GM21367 (cell line): Measurements from ENCODE around the gene GPC1.

ENCODE experiments used
- ATAC-seq: cut with Tn5 transposase; IDR thresholded peaks from one replicate; pipeline ENCODE4 v1.9.1; 2021; ENCODE audit not compliant: unreplicated experiment

The GPC1 gene

GRCh38 chr2:240429341-240429871, 6.1 kb upstream of the GPC1 start:
- ATAC-seq: no peak

- no peak for ATAC-seq
Measured at GRCh38 chr2:240429872-240430491, 5.5 kb upstream of the GPC1 start.

GRCh38 chr2:240430595-240430994, 4.9 kb upstream of the GPC1 start:
- no peak for ATAC-seq

GRCh38 chr2:240431271-240431660, 4.2 kb upstream of the GPC1 start:
- ATAC-seq: no peak

DNA sequence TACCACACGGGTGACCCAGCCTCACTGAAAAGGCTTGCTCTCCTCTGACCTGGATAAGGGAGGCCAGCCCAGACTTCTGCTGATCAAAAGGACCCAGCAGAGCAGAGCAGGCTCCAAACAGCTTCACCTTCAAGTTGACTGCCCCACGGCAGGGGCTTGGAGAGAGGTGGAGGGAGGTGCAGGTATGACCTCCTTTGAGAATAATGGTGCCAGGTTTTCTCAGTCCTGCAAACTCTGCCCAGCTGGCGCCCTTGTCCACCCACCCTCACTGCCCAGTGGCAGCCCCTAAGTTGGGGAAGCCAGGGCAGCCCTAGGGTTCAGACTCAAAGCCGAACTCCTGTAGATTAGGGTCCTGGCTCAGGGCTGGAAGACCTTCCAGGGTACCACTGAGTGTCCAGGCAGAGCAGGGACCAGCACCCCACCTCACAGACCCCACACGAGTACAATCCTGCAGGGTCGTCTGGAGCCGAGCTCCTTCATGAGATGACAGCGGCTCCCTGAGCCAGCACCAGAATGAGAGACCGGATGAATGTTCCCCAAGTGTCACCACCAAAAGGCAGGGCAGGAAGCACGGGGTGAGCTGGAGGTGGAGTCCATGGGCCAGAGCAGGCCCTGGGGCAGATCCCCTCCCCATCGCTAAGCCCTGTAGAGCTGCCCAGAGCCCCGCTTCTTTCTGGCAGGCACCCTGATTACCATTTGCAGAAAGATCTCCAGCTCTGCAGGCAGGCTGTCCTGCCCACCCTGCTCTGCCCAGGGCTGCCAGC, 3.6 kb upstream of the GPC1 start:
- no peak for ATAC-seq

- no peak for ATAC-seq
Measured at GRCh38 chr2:240432430-240432819, 3.0 kb upstream of the GPC1 start.

DNA sequence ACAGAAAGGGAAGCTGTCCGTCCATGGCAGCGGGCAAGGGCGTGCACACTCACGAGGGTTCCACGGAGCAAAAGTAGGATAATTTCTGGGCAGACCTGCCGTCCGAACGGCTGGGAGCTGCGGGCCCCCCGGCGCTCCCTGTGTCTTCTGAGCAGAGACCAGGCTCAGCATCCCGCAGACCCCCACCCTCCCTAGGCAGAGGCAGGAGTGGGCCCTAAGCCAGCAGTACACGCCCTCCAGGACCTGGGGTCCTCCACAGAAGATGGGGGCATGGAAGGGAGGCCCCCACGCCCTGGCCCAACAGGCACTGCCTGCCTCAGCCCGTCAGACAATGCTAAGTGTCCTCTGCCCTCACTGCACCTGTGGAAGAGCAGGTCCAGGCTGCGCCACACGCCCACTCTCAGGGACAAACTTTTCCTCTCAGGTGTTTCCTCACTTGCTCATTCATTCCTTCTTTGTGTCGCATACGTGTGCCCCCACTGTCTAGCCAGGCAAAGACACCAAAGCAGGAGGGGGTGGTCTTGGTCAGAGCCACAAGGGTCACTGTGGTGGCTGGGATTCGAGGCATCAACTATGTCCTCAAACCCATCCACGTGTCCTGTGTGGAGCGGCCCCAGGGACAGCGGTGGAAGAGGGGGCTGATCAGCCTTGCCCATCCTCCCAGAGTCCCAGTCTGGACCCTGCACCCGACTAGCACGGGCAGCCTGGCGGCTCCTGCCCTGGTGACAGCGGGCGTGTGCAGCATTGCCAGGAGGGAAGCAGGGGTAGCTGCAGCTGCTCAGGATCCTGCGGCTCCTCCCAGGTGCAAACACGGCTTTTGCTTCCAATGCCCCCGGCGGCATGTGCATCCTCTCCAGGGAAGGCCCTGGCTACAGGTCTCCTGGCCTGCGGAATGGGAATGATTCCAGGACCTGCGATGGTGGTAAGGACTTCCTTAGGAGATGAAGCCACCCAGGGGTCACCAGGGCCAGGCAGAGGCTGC, 2.4 kb upstream of the GPC1 start:
- no peak for ATAC-seq

DNA sequence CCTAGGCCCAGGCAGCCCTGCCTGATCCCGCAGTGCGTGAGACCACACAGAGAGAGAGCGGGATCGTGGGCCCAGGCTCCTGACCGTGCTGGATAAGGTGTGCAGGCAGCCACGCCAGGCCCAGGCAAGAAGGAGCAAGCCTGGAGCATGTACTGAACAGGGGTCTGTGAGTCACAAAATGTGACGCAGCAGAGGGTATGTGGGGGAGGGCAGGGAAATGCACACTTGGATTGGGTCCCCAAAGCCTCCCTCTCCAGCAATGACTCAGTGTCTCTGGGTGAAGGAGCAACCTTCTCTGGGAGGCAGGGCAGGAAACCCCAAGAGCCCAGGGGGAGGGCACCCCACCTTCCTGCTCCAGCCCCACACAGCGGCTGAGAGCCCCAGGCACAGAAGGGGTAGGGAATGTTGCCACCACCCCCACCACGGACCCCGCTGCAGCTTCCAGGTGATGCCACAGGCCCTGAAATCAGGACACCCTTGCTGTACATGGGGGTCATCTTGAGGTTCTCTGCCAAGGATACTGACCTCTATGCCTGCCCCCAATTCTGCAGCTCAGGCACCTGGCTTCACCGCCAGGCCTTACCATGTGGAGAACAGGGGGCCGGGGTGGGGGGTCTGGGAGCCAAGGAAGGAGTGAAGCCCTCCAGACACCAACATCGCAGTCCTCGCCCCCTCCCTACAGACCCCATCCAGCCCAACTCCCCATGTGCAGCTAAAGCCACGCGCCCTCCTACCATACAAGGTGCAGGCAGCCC, 1.3 kb upstream of the GPC1 start:
- no peak for ATAC-seq

DNA sequence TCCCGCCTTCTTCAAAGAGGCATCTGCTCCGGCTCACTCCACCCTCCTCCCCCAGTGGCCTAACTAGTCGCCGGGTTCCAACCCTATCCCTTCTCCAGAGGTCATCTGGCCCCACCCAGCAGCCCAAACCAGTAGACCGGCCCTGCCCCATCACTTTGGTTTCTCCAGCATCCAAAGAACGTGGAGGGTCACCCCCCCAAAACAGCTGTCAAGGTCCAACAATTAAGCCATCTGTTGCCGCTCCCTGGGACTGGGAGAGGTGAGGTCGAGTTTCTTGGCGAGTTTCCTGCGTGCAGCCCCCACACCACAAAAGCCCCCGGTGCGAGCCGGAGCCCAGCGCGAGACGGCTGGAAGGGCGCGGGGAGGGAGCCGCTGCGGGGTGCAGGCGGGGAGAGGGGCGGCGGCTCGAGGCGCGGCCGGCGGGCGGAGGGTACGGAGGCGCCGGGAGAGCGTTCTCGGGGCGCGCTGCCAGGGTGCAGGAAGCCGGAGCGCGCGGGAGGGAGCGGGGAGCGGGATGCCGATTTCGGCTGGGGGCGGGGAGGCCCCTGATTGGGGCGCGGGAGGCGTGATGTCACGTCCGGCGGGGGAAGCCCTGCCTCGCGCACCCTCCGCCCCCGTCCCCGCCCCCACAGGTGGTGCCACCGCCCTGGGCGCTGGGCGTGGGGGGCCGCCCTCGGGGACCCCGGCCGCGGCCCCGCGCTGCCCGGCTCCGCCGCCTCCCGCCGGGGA, 571 bp upstream of the GPC1 start:
- peak; percentile 45 for ATAC-seq

DNA sequence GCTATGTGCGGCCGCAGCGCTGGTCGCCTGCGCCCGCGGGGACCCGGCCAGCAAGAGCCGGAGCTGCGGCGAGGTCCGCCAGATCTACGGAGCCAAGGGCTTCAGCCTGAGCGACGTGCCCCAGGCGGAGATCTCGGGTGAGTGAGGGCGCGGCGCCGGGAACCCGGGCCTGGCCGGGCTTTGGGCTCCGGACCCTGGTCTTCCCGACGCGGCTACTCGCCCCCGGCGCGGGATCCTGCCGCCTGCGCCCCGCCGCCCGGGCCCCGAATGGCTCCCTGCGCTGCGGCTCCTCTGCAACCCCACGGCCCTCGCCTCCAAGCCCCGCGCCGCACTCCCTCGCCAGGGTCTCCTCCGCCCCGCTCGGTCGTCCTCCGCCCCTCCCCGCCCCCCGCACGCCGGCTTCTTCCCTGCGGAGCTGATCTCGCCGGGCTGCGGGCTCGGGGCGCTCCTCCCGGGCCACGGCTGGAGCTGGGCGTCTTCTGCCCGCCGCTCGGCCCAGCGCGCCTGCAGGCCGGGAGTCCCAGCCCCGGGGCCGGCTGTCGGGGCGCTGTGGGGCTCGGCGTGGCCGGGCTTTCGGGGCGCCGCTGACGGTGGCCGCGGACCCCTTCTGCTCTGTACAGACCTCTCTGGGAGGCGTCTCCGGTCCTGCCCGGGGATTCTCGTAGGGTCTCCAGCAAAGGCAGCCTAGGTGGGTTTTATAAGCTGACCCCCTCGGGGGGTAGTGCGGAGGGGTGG, 652 bp downstream of the GPC1 start:
- ATAC-seq: peak; percentile 17

- no peak for ATAC-seq
Measured at GRCh38 chr2:240436683-240437550, 1.5 kb downstream of the GPC1 start.

DNA sequence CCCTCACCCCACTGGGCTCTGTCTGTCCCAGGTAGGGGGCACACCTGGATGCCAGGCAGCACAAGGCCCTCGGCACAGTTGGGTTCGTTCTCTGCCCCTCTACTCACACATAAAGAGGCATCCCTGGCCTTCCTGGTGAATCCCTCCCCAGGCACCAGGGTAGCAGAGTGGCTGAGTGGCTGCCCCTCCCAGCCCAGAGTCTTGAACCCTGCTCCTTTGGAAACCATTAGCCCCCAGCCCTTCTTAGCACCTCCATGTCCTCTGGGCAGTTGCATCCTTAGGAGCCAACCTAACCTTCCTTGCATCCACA, 2.0 kb downstream of the GPC1 start:
- no peak for ATAC-seq

DNA sequence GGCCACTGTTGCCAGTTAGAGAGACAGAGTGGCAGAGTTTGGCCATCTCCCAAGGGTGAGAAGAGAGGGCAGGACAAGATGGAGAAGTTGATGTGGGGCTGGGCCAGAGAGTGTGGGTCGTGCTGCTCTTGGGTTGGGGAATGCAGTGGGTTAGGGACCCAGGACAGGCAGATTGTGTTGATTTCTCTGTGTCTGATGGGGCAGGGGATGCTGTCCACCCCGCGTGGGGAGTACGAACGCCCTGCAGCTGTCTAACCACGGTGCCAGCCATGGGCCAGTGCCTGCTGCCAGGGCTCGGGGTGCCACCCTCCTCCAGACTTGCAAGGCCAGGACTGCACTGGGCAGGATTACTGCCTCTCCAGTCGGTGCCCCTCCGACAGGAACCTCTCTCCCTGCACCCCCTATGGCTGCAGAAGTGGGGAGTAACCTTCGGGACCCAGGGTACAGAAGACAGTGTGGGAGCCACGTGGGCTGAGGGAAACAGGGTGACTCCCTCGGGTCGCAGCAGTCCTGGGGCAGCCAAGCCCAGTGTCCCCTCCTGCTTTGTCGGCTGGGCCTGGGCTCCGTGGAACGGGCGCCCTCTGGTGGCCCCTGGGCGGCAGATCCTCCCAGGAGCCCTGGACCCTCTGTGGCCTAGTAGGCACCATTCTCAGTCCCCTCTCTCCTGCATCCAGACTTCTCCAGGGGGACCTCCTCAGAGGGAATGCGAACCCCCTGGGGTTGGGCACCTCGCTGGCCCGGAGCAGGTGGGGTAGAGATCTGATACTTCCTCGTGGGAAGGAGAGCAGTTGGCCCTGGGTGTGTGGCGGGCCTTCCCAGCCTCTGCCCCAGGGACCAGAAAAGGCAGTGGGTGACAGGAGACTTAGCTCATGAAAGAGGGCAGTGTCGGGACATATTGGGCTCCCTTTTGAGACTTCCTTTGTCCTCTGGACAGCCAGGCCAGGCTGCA, 2.7 kb downstream of the GPC1 start:
- ATAC-seq: no peak

- no peak for ATAC-seq
Measured at GRCh38 chr2:240438810-240439697, 3.6 kb downstream of the GPC1 start.

DNA sequence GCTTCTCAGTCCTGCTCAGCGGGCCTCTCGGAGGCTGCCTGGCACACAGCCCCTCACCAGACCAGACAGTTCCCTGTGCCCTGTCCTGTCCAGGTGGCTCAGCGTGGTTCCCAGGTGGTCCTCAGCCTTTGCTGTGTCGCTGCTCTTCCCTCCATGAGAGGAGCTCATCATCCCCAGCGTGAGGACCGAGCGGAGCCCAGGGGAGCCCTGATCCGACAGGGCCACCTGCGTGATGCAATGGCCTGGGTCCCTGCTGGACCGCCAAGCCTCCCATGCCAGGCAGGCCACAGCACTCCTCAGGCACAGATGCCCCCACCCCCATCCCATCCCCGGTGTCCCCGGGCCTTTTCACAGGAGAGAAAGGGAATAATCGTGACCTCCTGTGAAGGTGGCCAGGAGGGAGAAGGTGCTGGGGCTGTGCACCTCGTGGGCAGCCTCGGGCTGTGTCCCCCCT, 4.3 kb downstream of the GPC1 start:
- no peak for ATAC-seq

GRCh38 chr2:240440251-240440650, 4.8 kb downstream of the GPC1 start:
- no peak for ATAC-seq
